Thyroid gland (tissue), 4 donors: ENCODE results near the gene LMO7. TPM values are rescaled to one million over a fixed set of nuclear protein-coding genes. Genes with fewer than 3 reads are reported as not detected.

ENCODE experiments used
- DNase-seq, 2 donors: peaks; one replicate each; pipeline ENCODE4 v3.0.0-alpha.2; 2019
- H3K27ac ChIP-seq, 3 donors: fragments of 200-600 bp; sonication (generic); 1 replicate in 2 of 3; 2 replicates in 1 of 3; pipeline ENCODE4 v1.5.1; 2016 to 2019; ENCODE audit warnings: mild to moderate bottlenecking in 1 of 3, moderate library complexity in 1 of 3
- H3K27me3 ChIP-seq: fragments of 200-600 bp; sonication (generic); one replicate; pipeline ENCODE4 v1.5.1; 2019
- H3K36me3 ChIP-seq, 2 donors: fragments of 200-600 bp; sonication (generic); one replicate each; pipeline ENCODE4 v1.5.1; 2016 to 2019
- H3K4me1 ChIP-seq, 2 donors: fragments of 200-600 bp; sonication (generic); one replicate each; pipeline ENCODE4 v1.5.1; 2017 to 2019
- H3K4me3 ChIP-seq, 3 donors: fragments of 200-600 bp; sonication (generic); replicated peaks in 1 of 3; 1 replicate in 2 of 3; 2 replicates in 1 of 3; pipeline ENCODE4 v1.5.1; 2016; ENCODE audit warnings: mild to moderate bottlenecking in 1 of 3
- H3K9me3 ChIP-seq: fragments of 200-600 bp; sonication (generic); one replicate; pipeline ENCODE4 v1.5.1; 2017
- POLR2A ChIP-seq, 2 donors: fragments of 450-650 bp; IDR thresholded peaks; one replicate each; pipeline ENCODE4 v1.6.1; 2017; ENCODE audit warnings: antibody characterized with exemption in 2 of 2, mild to moderate bottlenecking in 2 of 2, moderate library complexity in 1 of 2
- WGBS, 2 donors: methylation state at CpG; one replicate each; pipeline ENCODE4 v1.1.5; 2017; 5-methylcytosine and 5-hydroxymethylcytosine counted together
- intact Hi-C: fragments of 100-400 bp; cut with DNase I; formaldehyde crosslinking; loops from one replicate; pipeline ENCODE4 v1.15.1; 2023
- total RNA-seq, 4 donors: library from RNA; depleted of rRNA; stranded (reverse); fragments of >200 nt; gene quantifications; one replicate each; pipeline ENCODE4 v1.2.3, GENCODE V29; 2016
- TF ChIP-seq, protein P1 (sequence below), 6 experiments: fragments of 200-600 bp in 3 of 6; fragments of 450-650 bp in 3 of 6; sonication (generic) in 3 of 6; IDR thresholded peaks; one replicate each; pipeline ENCODE4 v1.5.1; 2016 to 2019; ENCODE audit warnings: antibody characterized with exemption in 6 of 6, mild to moderate bottlenecking in 2 of 6, inconsistent platforms in 1 of 6, moderate library complexity in 1 of 6

LMO7 gene
- total RNA-seq, 4 donors from 2014 or later = 129 to 218 (median 185) TPM

DNA sequence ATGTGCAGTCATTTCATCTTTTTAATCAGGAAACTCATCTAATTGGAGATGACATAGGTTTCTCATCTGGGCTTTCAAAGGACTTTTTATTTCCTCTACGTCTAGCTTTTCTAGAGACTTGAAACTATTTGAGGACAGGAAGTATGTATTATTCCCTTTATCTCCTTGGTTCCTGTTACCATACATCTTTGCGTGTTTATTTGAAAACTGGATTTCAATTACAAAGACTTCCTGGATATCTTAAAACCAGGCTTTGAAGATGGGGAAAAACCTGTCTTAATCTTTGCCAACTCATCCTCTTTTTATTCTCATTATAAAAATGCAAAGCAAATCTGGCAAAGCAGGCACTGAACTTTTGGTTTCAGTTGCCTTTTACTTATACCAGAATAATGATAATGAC is 130.5 kb downstream of the LMO7 start:
- no peak for TF ChIP-seq POLR2A (IDR thresholded peaks at IDR 0.05)
- TF ChIP-seq, protein P1, sequence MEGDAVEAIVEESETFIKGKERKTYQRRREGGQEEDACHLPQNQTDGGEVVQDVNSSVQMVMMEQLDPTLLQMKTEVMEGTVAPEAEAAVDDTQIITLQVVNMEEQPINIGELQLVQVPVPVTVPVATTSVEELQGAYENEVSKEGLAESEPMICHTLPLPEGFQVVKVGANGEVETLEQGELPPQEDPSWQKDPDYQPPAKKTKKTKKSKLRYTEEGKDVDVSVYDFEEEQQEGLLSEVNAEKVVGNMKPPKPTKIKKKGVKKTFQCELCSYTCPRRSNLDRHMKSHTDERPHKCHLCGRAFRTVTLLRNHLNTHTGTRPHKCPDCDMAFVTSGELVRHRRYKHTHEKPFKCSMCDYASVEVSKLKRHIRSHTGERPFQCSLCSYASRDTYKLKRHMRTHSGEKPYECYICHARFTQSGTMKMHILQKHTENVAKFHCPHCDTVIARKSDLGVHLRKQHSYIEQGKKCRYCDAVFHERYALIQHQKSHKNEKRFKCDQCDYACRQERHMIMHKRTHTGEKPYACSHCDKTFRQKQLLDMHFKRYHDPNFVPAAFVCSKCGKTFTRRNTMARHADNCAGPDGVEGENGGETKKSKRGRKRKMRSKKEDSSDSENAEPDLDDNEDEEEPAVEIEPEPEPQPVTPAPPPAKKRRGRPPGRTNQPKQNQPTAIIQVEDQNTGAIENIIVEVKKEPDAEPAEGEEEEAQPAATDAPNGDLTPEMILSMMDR (IDR thresholded peaks at IDR 0.05) = no peak
- DNase-seq = no peak
- Histone ChIP-seq H3K36me3 (no peaks in the 10 kb centered on the region), H3K9me3 (no peaks in the 10 kb centered on the region), H3K27ac (no peak overlapping the region), H3K4me3 (no peak overlapping the region), H3K27me3 (no peaks in the 10 kb centered on the region), H3K4me1 (peaks cover 44 to 63% of the 10 kb centered on the region in 2 donors)
- intact Hi-C loops = no loop called here
- 87 to 90% methylated on average over 2 of the region's 2 CpGs for WGBS, 2 donors

DNA sequence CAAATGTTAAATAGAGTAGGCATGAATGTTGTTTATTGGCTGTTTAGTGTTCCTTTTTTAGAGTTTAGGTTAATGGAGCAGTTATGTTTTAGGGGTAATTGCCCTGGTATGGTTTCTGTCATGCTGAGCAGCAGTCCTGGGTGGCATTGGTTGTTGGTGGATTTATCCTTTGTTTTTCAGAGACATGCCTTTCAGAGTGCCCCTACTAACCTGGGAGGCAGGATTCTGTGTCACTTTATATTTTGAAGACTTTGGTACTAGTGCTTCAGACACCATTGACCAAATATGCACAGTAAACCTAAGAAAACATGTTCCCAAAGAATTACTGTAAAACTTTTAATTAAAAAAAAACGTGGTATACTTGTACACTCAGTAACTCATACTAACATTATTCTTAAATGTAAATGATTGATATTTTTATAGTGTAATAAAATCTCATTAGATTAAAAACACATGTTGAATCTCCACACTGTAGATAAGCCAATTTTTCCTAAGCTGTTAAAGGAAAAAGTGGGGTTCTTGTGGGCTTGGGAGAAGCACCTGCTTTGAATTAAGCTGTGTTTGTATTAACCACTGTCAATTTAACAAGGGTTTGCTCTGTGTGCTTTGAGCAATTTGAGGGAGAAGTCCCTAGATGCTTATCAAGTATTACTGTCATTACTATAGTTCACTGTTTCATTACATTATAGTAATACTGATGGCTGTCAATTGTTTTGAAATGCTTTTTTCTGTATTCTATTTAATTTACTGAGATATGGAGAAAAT is 133.2 kb downstream of the LMO7 start:
- peaks cover 38 to 61% of the 10 kb centered on the region in 2 donors for H3K4me1 ChIP-seq
- TF ChIP-seq POLR2A (IDR thresholded peaks at IDR 0.05) = no peak
- TF ChIP-seq, protein P1 (IDR thresholded peaks at IDR 0.05) = no peak
- no peak overlapping the region for H3K4me3 ChIP-seq
- intact Hi-C loops = no loop called here
- no peak overlapping the region for H3K27ac ChIP-seq
- 35 to 40% methylated on average over 1 of the region's 1 CpG for whole genome bisulfite sequencing, 2 donors
- no peaks in the 10 kb centered on the region for H3K36me3 ChIP-seq
- DNase-seq = no peak
- no peaks in the 10 kb centered on the region for H3K9me3 ChIP-seq
- no peaks in the 10 kb centered on the region for H3K27me3 ChIP-seq

DNA sequence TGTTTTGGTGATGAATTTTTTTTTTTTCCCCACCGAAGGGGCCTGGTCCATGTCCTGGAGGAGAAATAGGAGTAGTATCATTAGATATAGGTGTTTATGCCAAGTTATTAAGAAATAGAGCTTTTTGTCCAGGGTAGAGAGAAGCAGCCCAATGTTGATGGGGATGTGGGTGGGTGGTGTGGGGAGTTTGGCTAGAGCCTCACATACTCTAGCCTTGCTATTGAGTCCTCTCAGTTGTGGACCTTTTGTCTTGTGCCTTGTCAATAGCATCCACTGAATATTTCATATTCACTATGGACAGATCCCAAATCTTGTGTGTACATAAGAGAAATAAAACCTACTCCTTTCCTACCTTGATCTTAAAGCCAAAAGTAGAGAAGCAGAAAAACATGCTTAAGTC is 134.0 kb downstream of the LMO7 start:
- no peaks in the 10 kb centered on the region for H3K36me3 ChIP-seq
- H3K9me3 ChIP-seq = no peaks in the 10 kb centered on the region
- WGBS, 2 donors = 85 to 90% methylated on average over 1 of the region's 1 CpG
- no peak for DNase-seq
- no peak overlapping the region for H3K4me3 ChIP-seq
- H3K4me1 ChIP-seq = peaks cover 38 to 53% of the 10 kb centered on the region in 2 donors
- intact Hi-C loops = no loop called here
- no peaks in the 10 kb centered on the region for H3K27me3 ChIP-seq
- TF ChIP-seq POLR2A (IDR thresholded peaks at IDR 0.05) = no peak
- TF ChIP-seq, protein P1 (IDR thresholded peaks at IDR 0.05) = no peak
- peak overlapping the region; percentile 56 to 72 (median 72) for H3K27ac ChIP-seq

DNA sequence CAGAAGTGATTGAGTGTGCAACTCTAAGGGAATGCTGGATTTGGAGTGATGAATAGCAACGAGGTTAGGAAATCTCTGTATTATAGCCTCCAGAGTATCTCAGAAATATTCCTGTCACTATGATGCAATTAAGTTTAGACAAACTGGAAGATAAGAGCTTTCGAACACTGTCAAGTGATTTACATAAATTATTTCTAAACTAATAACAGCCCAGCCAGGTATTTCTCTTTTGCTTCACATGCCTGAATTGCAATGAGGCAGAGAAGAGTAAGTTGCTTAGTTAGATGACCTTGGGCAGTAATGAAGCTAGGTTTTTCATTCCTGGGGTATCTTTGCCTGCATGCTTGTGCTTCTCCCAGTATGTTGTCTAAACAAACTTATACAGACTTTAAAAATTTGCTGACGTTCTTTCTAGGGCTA is 134.5 kb downstream of the LMO7 start:
- TF ChIP-seq, protein P1 (IDR thresholded peaks at IDR 0.05) = no peak
- peak in 1 of 2 donors; percentile 7 for TF ChIP-seq POLR2A (IDR thresholded peaks at IDR 0.05)
- WGBS, 2 donors = 47% methylated on average over 3 of the region's 3 CpGs
- DNase-seq = no peak
- peak overlapping the region; percentile 56 to 72 (median 72) for H3K27ac ChIP-seq
- H3K4me1 ChIP-seq = peaks cover 38 to 51% of the 10 kb centered on the region in 2 donors
- no peaks in the 10 kb centered on the region for H3K27me3 ChIP-seq
- H3K36me3 ChIP-seq = no peaks in the 10 kb centered on the region
- intact Hi-C loops = no loop called here
- H3K9me3 ChIP-seq = no peaks in the 10 kb centered on the region
- H3K4me3 ChIP-seq = no peak overlapping the region

DNA sequence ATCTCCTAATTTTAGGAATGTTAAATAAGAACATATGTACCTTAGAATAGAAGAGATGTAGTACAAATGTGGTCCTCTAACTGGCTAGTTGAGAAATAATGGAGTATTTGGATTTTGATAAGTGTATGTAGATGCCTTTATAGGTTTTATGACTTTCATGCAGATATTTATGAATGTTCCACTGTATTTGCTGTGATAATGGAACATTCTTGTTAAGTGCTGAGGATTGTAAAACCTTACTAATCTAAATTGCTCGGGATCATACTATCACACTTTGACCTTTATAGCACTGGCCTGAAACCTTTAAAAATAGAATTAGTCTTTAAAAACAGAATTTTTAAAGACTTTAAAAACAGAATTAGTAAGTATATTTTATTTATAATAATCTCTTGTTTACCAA is 135.1 kb downstream of the LMO7 start:
- intact Hi-C loops = no loop called here
- Histone ChIP-seq H3K4me3 (no peak overlapping the region), H3K36me3 (no peaks in the 10 kb centered on the region), H3K27me3 (no peaks in the 10 kb centered on the region), H3K9me3 (no peaks in the 10 kb centered on the region), H3K27ac (peak overlapping the region; percentile 56 to 72 (median 72)), H3K4me1 (peaks cover 38 to 44% of the 10 kb centered on the region in 2 donors)
- DNase-seq = no peak
- WGBS, 2 donors = 84 to 88% methylated on average over 1 of the region's 1 CpG
- TF ChIP-seq, protein P1 (IDR thresholded peaks at IDR 0.05) = no peak
- TF ChIP-seq POLR2A (IDR thresholded peaks at IDR 0.05) = no peak
